Activated T-cell treated with anti-CD3 and anti-CD28 coated beads for 1 hour (primary cell): Measurements from ENCODE around the gene MORC2.

Experiments used
- DNase-seq: peaks from one replicate; pipeline ENCODE4 v3.0.0-alpha.2; 2020; ENCODE audit warnings: low read depth

The MORC2 gene

DNA sequence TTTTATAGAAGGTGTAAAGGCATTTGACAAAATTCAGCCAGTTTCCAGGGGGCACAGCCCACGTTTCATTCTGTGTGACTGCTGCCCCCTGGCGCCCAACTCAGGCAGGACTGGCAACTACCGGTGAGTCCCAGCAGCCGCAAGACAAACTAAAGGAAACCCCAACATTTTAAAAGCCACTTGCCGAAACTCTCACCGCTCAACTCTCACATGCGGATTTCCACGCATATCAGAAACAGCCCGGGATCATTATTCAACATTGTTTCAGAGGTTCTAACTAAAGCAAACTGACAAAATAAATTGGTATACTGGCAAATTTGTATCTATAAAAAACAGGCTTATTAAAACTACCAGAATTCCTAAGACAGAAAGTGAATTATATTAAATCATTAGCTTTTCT lies 48.2 kb downstream of the MORC2 start:
- peak; percentile 88 for DNase-seq

- DNase-seq: no peak
Observed at GRCh38 chr22:30919973-30920372, 48.6 kb downstream of the MORC2 start.

DNA sequence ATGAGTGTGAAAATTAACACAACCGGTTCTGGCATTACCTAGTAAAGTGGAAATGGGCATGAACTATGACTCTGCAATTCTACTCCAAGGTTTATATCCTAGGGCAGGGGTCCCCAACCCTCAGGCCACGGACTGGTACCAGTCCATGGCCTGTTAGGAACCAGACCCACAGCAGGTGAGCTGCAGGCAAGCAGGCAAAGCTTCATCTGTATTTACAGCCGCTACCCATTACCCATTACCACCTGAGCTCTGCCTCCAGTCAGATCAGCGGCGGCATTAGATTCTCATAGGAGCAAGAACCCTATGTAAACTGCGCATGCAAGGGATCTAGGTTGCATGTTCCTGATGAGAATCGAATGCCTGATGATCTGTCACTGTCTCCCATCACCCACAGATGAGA lies 49.8 kb downstream of the MORC2 start:
- DNase-seq: no peak

- no peak for DNase-seq
Observed at GRCh38 chr22:30910358-30910757, 58.2 kb downstream of the MORC2 start.

- no peak for DNase-seq
Observed at GRCh38 chr22:30909306-30909705, 59.3 kb downstream of the MORC2 start.

DNA sequence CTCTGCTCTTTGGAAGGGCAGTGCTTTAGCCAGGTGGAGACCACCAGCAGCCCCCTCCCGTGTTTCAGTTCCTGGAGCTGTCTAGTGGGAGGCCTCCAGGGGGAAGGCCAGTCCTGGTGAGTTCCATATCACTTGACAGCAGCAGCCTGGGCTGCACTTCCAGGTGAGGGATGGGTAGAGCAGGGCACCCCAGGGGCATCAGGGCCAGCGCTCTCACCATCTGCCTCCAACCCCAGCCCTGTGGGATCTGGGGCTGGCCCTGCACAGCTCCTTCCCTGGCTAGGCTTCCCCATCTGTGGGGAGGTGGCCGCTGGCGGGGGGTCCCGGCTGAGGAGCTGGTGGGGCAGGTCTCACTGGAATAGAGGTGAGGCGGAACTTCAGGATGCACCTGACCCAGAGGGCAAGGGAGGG lies 60.5 kb downstream of the MORC2 start:
- no peak for DNase-seq

DNA sequence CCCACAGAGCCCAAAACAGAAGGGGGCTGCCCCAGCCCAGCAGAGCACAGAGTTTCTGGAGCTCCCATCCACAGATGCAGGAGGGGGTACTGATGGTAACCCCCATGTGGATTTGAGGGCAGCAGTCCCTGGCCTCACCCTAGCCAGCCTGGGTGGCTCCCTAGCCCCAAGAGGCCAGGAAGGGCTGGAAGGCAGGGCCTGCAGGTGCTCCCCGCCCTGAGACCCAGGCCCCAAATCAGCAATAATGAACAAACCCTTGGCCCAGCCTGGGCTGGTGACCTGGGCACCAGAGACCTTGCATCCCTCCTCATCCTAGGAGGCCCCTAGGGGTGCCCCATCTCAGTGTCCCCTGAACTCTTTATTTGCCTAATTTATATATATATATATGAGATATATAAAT lies 61.6 kb downstream of the MORC2 start:
- no peak for DNase-seq

GRCh38 chr22:30906411-30906810 lies 62.2 kb downstream of the MORC2 start:
- no peak for DNase-seq

- DNase-seq: no peak
Observed at GRCh38 chr22:30905696-30906341, 62.8 kb downstream of the MORC2 start.

DNA sequence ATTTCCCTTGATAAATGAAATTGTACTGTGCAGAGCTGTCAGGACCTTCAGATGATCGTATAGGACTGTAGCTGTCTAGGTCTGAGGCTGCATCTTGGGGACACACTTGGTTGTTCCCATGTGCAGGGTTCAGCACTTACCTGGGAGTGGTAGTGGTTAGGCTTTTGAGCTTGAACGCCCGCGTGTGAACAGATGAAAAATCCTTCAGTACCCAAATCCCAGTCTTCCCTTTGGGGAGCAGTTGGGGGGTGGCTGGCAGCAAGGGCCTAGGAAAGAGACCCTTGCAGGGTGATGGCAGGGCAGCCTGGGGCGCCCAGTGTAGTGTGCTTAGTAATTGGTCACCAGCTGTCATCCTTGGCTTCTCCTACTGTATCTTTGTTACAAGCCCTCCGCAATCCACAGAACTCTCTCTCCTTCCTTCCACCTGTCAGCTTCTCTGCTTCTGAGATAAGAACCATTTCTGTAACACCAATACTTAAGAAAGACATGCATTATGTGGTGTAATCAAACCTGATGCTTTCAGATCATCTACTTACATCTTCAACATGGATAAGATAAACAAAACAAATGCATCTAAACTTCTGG lies 64.6 kb downstream of the MORC2 start:
- DNase-seq: no peak

DNA sequence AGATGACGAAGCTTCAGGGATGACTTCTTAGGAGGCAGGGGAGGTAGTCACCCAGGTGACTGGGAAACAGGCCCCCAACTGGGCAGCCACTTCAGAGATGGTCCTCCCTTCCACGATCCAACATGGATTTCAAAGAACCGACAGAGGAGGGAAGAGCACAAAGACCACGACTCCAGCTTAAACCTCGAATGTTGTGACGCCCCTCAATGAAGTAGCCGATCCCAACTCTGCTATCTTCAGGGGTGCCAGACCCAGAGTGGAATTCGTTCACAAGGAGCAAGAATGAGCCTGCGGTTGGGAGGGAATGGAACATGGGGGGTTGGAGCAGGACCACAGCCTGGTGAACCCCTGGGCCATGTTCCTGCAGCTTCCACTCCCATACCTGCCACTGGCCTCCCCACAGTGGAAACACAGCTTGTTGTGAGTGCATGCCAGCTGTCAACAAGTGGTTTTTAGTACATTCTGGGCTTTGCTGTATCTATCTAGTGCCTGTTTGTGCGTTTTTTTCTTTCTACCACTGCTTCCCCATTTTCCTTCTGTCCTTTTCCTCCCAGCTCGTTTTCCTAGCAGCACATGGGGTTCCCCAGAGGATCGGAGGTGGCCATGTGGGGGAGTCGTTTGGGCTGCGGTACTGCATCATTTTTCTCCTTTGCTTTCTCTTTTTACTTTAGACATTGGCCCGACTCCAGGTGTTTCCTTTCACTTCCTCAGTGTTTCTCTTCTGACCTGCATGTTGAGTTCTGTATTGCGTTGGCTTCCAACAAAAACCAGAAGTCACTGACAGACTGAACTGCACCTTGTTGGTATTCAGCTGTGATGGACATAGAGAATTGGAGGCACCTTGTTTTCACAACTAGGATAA lies 65.8 kb downstream of the MORC2 start:
- DNase-seq: no peak

- DNase-seq: no peak
Observed at GRCh38 chr22:30894371-30894740, 74.2 kb downstream of the MORC2 start.

DNA sequence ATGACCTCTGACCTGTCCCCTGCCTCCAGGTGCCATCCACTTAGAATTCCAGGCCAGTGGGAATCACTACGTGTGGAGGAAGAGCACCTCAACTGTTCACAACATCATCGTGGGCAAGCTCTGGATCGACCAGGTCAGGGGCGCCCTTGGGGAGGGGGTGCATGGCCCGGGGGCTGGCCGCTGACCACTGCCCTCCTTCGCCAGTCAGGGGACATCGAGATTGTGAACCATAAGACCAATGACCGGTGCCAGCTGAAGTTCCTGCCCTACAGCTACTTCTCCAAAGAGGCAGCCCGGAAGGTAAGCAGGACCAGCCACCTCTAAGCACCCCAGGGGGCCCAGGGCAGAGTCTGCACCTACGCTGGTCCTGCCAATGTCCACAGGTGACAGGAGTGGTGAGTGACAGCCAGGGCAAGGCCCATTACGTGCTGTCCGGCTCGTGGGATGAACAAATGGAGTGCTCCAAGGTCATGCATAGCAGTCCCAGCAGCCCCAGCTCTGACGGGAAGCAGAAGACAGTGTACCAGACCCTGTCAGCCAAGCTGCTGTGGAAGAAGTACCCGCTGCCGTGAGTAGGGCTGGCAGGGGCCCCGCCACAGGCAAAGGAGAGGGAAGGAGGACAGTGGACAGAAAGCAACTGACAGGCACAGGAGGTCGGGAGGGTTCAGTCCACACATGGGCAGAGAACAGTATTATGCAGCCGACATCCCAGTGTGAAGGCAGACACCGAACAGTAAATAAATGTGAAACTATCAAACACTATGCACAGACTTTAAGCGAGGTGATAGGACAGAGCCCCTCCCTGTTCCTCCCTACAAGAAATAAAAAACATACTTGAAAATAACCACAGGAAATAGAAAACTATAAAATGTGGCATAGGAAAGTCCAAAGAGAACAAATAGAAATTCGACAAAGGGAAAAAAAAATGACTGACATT lies 74.9 kb downstream of the MORC2 start:
- DNase-seq: no peak

DNA sequence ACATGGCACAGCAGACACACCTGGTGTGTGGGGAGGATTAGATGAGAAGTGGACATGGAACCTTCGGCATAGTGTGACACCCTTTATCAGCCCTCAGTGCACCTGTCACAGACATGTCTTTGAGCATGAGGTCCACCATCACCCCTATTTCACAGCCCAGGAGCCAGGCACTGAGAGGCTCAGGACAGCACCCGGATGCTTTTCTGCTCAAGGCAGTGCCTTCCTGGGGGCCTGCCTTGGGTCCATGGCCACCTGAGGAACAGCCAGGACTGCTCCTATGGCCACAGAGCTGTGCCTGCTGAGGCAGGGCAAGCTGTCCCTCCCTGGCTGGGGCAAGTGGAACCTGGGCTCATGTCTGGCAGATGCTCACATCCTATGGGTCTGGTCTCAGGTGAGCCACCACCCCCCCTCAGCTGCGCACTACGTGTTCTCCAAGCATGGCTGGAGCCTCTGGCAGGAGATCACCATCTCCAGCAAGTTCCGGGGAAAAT lies 75.8 kb downstream of the MORC2 start:
- no peak for DNase-seq

- DNase-seq: no peak
Observed at GRCh38 chr22:30892286-30892685, 76.3 kb downstream of the MORC2 start.

DNA sequence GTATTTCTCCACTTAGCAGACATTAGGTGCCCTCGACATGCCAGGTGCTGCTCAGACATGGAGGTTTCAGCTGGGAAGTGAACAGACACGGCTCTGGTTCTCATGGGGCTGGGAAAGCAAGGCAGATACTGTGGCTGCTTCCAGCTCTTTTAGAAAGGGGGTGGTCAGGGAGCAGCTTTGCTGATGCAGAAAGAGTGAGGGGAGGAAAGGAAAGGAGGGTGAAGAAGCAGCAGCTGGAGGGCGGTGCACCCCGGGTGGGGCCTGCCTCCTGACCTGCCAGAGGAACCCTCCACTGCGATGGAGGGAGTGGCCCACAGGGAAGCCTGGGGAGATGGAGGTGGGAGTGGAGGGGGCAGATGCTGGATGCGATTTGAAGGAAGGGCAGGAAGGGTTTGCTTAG lies 76.8 kb downstream of the MORC2 start:
- DNase-seq: no peak

- DNase-seq: no peak
Observed at GRCh38 chr22:30891443-30891755, 77.2 kb downstream of the MORC2 start.

DNA sequence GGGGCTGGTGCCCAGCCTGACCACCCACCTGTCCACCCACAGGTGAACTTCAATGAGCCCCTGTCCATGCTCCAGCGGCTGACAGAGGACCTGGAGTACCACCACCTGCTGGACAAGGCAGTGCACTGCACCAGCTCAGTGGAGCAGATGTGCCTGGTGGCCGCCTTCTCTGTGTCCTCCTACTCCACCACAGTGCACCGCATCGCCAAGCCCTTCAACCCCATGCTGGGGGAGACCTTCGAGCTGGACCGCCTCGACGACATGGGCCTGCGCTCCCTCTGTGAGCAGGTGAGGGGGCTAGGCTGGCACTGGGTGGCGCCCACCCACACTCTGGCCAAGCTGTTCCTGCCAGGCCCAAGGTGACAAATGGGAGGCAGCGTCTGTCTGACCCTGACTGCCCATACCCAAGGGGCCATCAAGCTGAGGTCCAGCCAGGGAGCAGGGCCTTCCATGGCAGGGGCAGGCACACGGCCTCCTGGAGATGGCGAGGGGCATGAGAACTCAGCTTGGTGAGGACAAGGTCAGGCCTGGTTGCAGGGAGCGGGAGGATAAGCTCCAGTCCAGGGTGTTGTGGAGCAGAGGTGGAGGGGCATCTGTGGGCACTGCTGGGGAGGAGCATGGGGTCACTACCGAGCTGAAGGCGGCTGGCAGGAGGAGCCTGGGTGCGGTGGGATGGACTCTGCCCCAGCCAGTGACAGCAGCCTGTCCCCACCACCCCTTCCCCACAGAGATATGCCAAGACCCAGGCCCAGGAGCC lies 77.7 kb downstream of the MORC2 start:
- DNase-seq: peak; percentile 13

DNA sequence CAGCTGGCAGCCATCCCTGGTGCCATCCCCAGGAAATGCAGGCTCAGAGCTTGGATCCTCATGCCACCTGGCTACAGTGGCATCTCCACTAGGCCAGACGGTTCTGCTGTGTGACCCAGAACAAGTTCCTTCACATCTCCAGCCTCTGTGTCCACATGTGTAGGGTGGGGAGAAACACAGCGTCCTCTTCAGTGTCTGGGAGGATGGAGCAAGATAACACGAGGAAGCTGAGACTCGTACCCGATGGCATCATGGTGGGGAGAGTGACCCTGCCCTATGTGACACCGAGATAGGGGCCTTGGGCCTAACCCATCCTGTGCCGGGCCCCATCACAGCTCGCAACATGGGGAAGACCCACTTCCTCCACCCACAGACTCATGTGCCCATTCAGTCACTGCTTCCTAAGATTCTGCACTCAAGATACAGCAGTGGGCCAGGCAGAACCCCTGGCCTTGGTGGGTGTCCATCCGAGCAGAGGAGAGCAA lies 78.5 kb downstream of the MORC2 start:
- no peak for DNase-seq

DNA sequence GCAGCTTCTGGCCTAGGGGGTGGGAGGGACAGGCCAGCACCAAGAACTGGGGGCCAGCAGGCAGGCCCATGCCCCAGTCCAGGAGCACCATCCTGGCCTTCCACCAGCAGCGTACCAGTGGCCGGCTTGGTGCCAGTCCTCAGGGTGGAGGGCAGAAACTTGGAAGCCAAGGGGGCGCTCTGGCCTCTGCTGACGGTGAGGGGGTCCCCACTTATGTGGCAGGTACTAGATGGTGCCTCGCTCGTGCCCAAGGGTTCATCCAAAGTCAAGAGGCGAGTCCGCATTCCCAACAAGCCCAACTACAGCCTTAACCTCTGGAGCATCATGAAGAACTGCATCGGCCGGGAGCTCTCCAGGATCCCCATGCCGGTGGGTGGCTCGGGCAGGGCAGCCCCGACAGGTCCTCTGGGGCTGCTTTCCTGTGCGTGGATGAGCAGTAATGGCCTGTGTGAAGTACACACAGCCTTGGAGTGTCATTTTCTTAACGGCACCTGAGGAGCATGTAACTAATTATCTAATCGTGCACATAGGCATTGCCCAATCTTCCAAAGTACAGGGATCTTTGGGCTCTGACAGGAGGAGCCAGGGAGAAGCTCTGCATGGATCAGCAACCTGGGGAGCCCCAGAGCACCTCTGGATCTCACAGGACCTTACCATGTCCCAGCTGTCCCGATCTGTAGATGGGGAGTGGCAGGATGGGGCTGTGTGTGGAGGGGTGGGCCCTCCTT lies 79.1 kb downstream of the MORC2 start:
- no peak for DNase-seq

GRCh38 chr22:30887861-30888260 lies 80.7 kb downstream of the MORC2 start:
- no peak for DNase-seq
